GM19395 (cell line): ENCODE data around the gene BRCC3.
"Not testable (repeated sequence)": the region's sequence is repeated elsewhere in the genome, so short reads cannot be mapped to it uniquely, and the experiment has no call there.

Experiments used
- ATAC-seq: cut with Tn5 transposase; IDR thresholded peaks from one replicate; pipeline ENCODE4 v1.9.1; 2021; ENCODE audit warnings: mild to moderate bottlenecking, moderate library complexity; ENCODE audit not compliant: unreplicated experiment

The BRCC3 gene

GRCh38 chrX:155143959-155144548, 72.7 kb downstream of the BRCC3 start:
- no peak for ATAC-seq

- no peak for ATAC-seq
Measured at GRCh38 chrX:155144926-155145325, 73.6 kb downstream of the BRCC3 start.

GRCh38 chrX:155147612-155148011, 76.3 kb downstream of the BRCC3 start:
- ATAC-seq: not testable (repeated sequence)

- not testable (repeated sequence) for ATAC-seq
Measured at GRCh38 chrX:155148166-155148565, 76.9 kb downstream of the BRCC3 start.

- ATAC-seq: no peak
Measured at GRCh38 chrX:155148724-155149537, 77.6 kb downstream of the BRCC3 start.

GRCh38 chrX:155169881-155170280, 98.6 kb downstream of the BRCC3 start:
- ATAC-seq: no peak
